Heart left ventricle (tissue), 16 donors: ENCODE measurements around the gene CBL. TPM values are rescaled to one million over a fixed set of nuclear protein-coding genes. Genes with fewer than 3 reads are reported as not detected.

Experiments used
- ATAC-seq, 4 donors: fragments of 200-7000 bp; cut with Tn5 transposase; one replicate each; pipeline ENCODE4 v1.9.1; 2020 to 2022; ENCODE audit warnings: moderate library complexity in 4 of 4, mild to moderate bottlenecking in 3 of 4, moderate number of reproducible peaks in 1 of 4
- DNase-seq, 5 donors: peaks; one replicate each; pipeline ENCODE4 v3.0.0-alpha.2; 2020
- H3K27ac ChIP-seq, 12 donors: fragments of 200-600 bp; sonication (generic) in 4 of 12; one replicate each; pipeline versions ENCODE4 v1.5.0 to v1.8.0; 2016 to 2022; ENCODE audit warnings: mild to moderate bottlenecking in 2 of 12
- H3K27me3 ChIP-seq, 9 donors: fragments of 200-600 bp; sonication (generic) in 2 of 9; one replicate each; pipeline versions ENCODE4 v1.5.1 to v1.8.0; 2016 to 2022; ENCODE audit warnings: mild to moderate bottlenecking in 3 of 9
- H3K36me3 ChIP-seq, 9 donors: fragments of 200-600 bp; sonication (generic) in 2 of 9; one replicate each; pipeline versions ENCODE4 v1.5.0 to v1.8.0; 2018 to 2022; ENCODE audit warnings: mild to moderate bottlenecking in 2 of 9
- H3K4me1 ChIP-seq, 12 donors: fragments of 200-600 bp; sonication (generic) in 4 of 12; one replicate each; pipeline versions ENCODE4 v1.5.0 to v1.8.0; 2016 to 2022; ENCODE audit warnings: mild to moderate bottlenecking in 3 of 12
- H3K4me3 ChIP-seq, 12 donors: fragments of 200-600 bp; sonication (generic) in 4 of 12; one replicate each; pipeline versions ENCODE4 v1.5.0 to v1.8.0; 2017 to 2022; ENCODE audit warnings: mild to moderate bottlenecking in 9 of 12, moderate library complexity in 4 of 12
- H3K9me3 ChIP-seq, 12 donors: fragments of 200-600 bp; sonication (generic) in 4 of 12; one replicate each; pipeline versions ENCODE4 v1.5.0 to v1.8.0; 2016 to 2022; ENCODE audit warnings: mild to moderate bottlenecking in 1 of 12
- CTCF ChIP-seq, 12 donors: fragments of 200-600 bp; sonication (generic) in 4 of 12; IDR thresholded peaks; one replicate each; pipeline versions ENCODE4 v1.5.0 to v1.8.0; 2018 to 2022; ENCODE audit warnings: antibody characterized with exemption in 12 of 12, mild to moderate bottlenecking in 5 of 12
- POLR2A ChIP-seq, 2 donors: fragments of 450-650 bp; IDR thresholded peaks; one replicate each; pipeline ENCODE4 v1.6.1; 2017; ENCODE audit warnings: antibody characterized with exemption in 2 of 2, mild to moderate bottlenecking in 2 of 2, moderate library complexity in 2 of 2
- WGBS, 4 donors: extraction: QIAGEN DNeasy Blood & Tissue Kit in 2 of 4; methylation state at CpG; one replicate each; pipeline versions ENCODE4 v1.1.5 to v1.1.7; 2013 to 2018; 5-methylcytosine and 5-hydroxymethylcytosine counted together
- intact Hi-C, 10 donors: fragments of 100-400 bp; cut with DNase I; formaldehyde crosslinking; loops; one replicate each; pipeline versions ENCODE4 v1.11.1 to v1.14.2; 2022
- polyA plus RNA-seq, 2 donors: library from polyadenylated mRNA; stranded (reverse); fragments of 200-250 nt; gene quantifications; one replicate each; pipeline ENCODE4 v1.2.3, GENCODE V29; 2013
- total RNA-seq, 9 donors: library from RNA; depleted of rRNA in 2 of 9; stranded (reverse); fragments of >200 nt in 2 of 9; fragmentation: NEBNext Ultra II Directional in 3 of 9; extraction: Animal tissue kit (Norgen Biotek cat#: 25700) in 3 of 9; gene quantifications; one replicate each; pipeline versions ENCODE4 v1.1.0 to v1.2.4, GENCODE V29; 2016 to 2023
- donor health status: ischemic (EF 13 %, LVEDD 7.1; RV severe dilation, severe dysfunction).
- donor health status: healthy with polysubstance abuse.
- donor health status: DM: no; HTN: yes; CAD: no.
- donor health status: DM: no; HTN: no; CAD: no.
- donor health status: ischemic (EF 25% LVEDD 6.9; RV normal size, moderate dysfunction).
- donor health status: ischemic (EF 25% LVEDD 5.7; RV mildly dilated, moderate dysfunction).
- donor health status: healthy.
- donor health status: DM: yes; HTN: yes; CAD: no.
- donor health status: ischemic (EF 35%, LVEDD 5.7; RV mildly dilated, moderate dysfunction).
- donor health status: nonischemic (EF 11% LVEDD 7.7; RV severe dilation, severe dysfunction).
- donor health status: DM: yes; HTN: yes; CAD: no.
- donor health status: PGD.
- donor health status: ischemic (EF 29% LVEDD 5.4; RV normal size, mild dysfunction).
- donor health status: nonischemic (EF 23%, LVEDD 6.1; RV moderate dilation, normal function).

CBL gene
- total and polyA plus RNA-seq, 11 donors: 3.1 to 20.4 (median 7.4) TPM

GRCh38 chr11:119237515-119237914 lies 31.4 kb downstream of the CBL start:
- Histone ChIP-seq H3K27me3 (no peaks in the 10 kb centered on the region), H3K4me1 (peaks cover 0 to 14% (median 0%) of the 10 kb centered on the region in 12 donors), H3K4me3 (no peak overlapping the region), H3K9me3 (no peaks in the 10 kb centered on the region), H3K36me3 (peaks cover 0 to 42% (median 30%) of the 10 kb centered on the region in 9 donors), H3K27ac (no peak overlapping the region)
- DNase-seq (no peak), ATAC-seq (no peak)
- TF ChIP-seq POLR2A (IDR thresholded peaks at IDR 0.05) (no peak), CTCF (IDR thresholded peaks at IDR 0.05) (no peak)
- intact Hi-C loops: no loop called here

GRCh38 chr11:119248750-119249670 lies 42.9 kb downstream of the CBL start:
- Histone ChIP-seq H3K27me3 (no peaks in the 10 kb centered on the region), H3K4me3 (no peak overlapping the region), H3K27ac (no peak overlapping the region), H3K36me3 (peaks cover 0 to 3% (median 0%) of the 10 kb centered on the region in 9 donors), H3K4me1 (peaks cover 0 to 5% (median 0%) of the 10 kb centered on the region in 12 donors), H3K9me3 (no peaks in the 10 kb centered on the region)
- ATAC-seq: no peak
- TF ChIP-seq CTCF (IDR thresholded peaks at IDR 0.05) (no peak), POLR2A (IDR thresholded peaks at IDR 0.05) (no peak)
- WGBS, 4 donors: 94 to 97% (median 96%) methylated on average over 8 of the region's 8 CpGs
- DNase-seq: no peak
- intact Hi-C loops: no loop called here

GRCh38 chr11:119249671-119250010 lies 43.5 kb downstream of the CBL start:
- ATAC-seq: no peak
- no peak for TF ChIP-seq CTCF (IDR thresholded peaks at IDR 0.05)
- TF ChIP-seq POLR2A (IDR thresholded peaks at IDR 0.05): no peak
- intact Hi-C loops: no loop called here
- no peak for DNase-seq
- H3K4me1 ChIP-seq: peaks cover 0 to 5% (median 0%) of the 10 kb centered on the region in 12 donors
- H3K36me3 ChIP-seq: peaks cover 0 to 5% (median 0%) of the 10 kb centered on the region in 9 donors
- no peaks in the 10 kb centered on the region for H3K27me3 ChIP-seq
- no peaks in the 10 kb centered on the region for H3K9me3 ChIP-seq
- H3K4me3 ChIP-seq: no peak overlapping the region
- H3K27ac ChIP-seq: no peak overlapping the region
- WGBS, 4 donors: 86 to 100% (median 91%) methylated on average over 1 of the region's 1 CpG

GRCh38 chr11:119251114-119251513 lies 45.0 kb downstream of the CBL start:
- Histone ChIP-seq H3K36me3 (peaks cover 0 to 10% (median 0%) of the 10 kb centered on the region in 9 donors), H3K4me3 (no peak overlapping the region), H3K9me3 (no peaks in the 10 kb centered on the region), H3K4me1 (peaks cover 0 to 5% (median 0%) of the 10 kb centered on the region in 12 donors), H3K27me3 (no peaks in the 10 kb centered on the region), H3K27ac (no peak overlapping the region)
- 69 to 80% (median 77%) methylated on average over 3 of the region's 3 CpGs for WGBS, 4 donors
- no peak for TF ChIP-seq CTCF (IDR thresholded peaks at IDR 0.05)
- no peak for TF ChIP-seq POLR2A (IDR thresholded peaks at IDR 0.05)
- DNase-seq: no peak
- intact Hi-C loops: no loop called here
- no peak for ATAC-seq
